K562 (cell line): ENCODE results near the gene LZTR1. TPM values are rescaled to one million over a fixed set of nuclear protein-coding genes. Genes with fewer than 3 reads are reported as not detected.

Source experiments
- ATAC-seq: fragments of 200-7000 bp; cut with Tn5 transposase; 3 replicates; pipeline ENCODE4 v1.9.1; 2020; ENCODE audit warnings: moderate library complexity
- BruUV-seq: library from RNA; stranded (reverse); fragments of 400-500 nt; replicated peaks from 2 replicates; lab custom pipeline; 2021; lab: Mats Ljungman, UMichigan
- CTCF ChIA-PET: fragments of 300-600 bp; formaldehyde crosslinking; extraction: SDS; loops from one replicate; lab custom pipeline; 2021; ENCODE audit warnings: low intra/inter-chr PET ratio; lab: Yijun Ruan, JAX
- POLR2A ChIA-PET: fragments of 300-600, 350-650 bp; sonication (Branson Sonifier 250); formaldehyde crosslinking; extraction: SDS; loops from one replicate; lab custom pipeline; 2021; ENCODE audit warnings: antibody characterized with exemption, inconsistent platforms; lab: Yijun Ruan, JAX
- DNase-seq, 4 experiments: peaks; one replicate each; pipeline versions ENCODE4 v3.0.0 to v3.0.0-alpha.2; 2011 to 2018; ENCODE audit warnings: low spot score in 3 of 4, mixed read lengths in 3 of 4; ENCODE audit errors: extremely low read depth in 1 of 4
- FAIRE-seq: peaks from 2 replicates; lab custom pipeline; 2011; peaks lifted over from hg19 to GRCh38; lab: Jason Lieb, UNC
- H2AFZ ChIP-seq: 2 replicates; pipeline ENCODE4 v1.6.0; 2011; ENCODE audit warnings: low read depth, low read length, control low read depth, inconsistent platforms
- H3K27ac ChIP-seq: fragments of 200-600 bp; 3 replicates; pipeline ENCODE4 v1.8.0; 2011; ENCODE audit warnings: low read depth, mild to moderate bottlenecking, control low read depth, inconsistent platforms, low read length, moderate library complexity, mixed read lengths; ENCODE audit errors: extremely low read depth
- H3K27me3 ChIP-seq, 2 experiments: fragments of 300-600 bp in 1 of 2; 2 replicates in 1 of 2; 3 replicates in 1 of 2; pipeline versions ENCODE4 v1.6.0 to v1.8.0; 2011; ENCODE audit warnings: inconsistent platforms in 2 of 2, low read length in 2 of 2, mild to moderate bottlenecking in 1 of 2, mixed read lengths in 1 of 2, moderate library complexity in 1 of 2; ENCODE audit not compliant: control insufficient read depth in 2 of 2, insufficient read depth in 2 of 2
- H3K36me3 ChIP-seq: fragments of 300-600 bp; 3 replicates; pipeline ENCODE4 v1.8.0; 2011; ENCODE audit warnings: mild to moderate bottlenecking, low read length, inconsistent platforms; ENCODE audit not compliant: control insufficient read depth, insufficient read depth
- H3K4me1 ChIP-seq, 2 experiments: fragments of 200-600 bp in 1 of 2; replicated peaks in 1 of 2; 2 replicates in 1 of 2; 3 replicates in 1 of 2; pipeline versions ENCODE4 v1.5.1 to v1.8.0; 2011; ENCODE audit warnings: inconsistent platforms in 2 of 2, low read length in 2 of 2, mild to moderate bottlenecking in 1 of 2, mixed read lengths in 1 of 2, moderate library complexity in 1 of 2; ENCODE audit not compliant: control insufficient read depth in 2 of 2, insufficient read depth in 2 of 2
- H3K4me2 ChIP-seq: 2 replicates; pipeline ENCODE4 v1.6.1; 2011; ENCODE audit warnings: low read length, control low read depth, inconsistent platforms, mixed read lengths; ENCODE audit not compliant: insufficient read depth
- H3K4me3 ChIP-seq: fragments of 200-600 bp; sonication (generic), shearing (Covaris generic); 2 replicates; pipeline ENCODE4 v1.5.1; 2016; ENCODE audit warnings: control low read depth, inconsistent platforms
- H3K79me2 ChIP-seq: fragments of 200-600 bp; 3 replicates; pipeline ENCODE4 v1.8.0; 2011; ENCODE audit warnings: low read length, inconsistent platforms; ENCODE audit not compliant: control insufficient read depth, insufficient read depth
- H3K9ac ChIP-seq, 2 experiments: 2 replicates each; pipeline versions ENCODE4 v1.6.0 to v1.6.1; 2011; ENCODE audit warnings: low read depth in 2 of 2, low read length in 2 of 2, control low read depth in 1 of 2, inconsistent platforms in 1 of 2, mild to moderate bottlenecking in 1 of 2, mixed read lengths in 1 of 2; ENCODE audit not compliant: insufficient read depth in 1 of 2
- H3K9me1 ChIP-seq: one replicate; pipeline ENCODE4 v1.6.0; 2011; ENCODE audit warnings: inconsistent platforms, mild to moderate bottlenecking, low read length, moderate library complexity; ENCODE audit not compliant: control insufficient read depth, insufficient read depth
- H3K9me3 ChIP-seq: replicated peaks from 2 replicates; pipeline ENCODE4 v1.5.1; 2011; ENCODE audit warnings: low read depth, low read length, inconsistent platforms; ENCODE audit not compliant: control insufficient read depth, insufficient read depth
- H4K20me1 ChIP-seq: replicated peaks from 2 replicates; pipeline ENCODE4 v1.6.1; 2011; ENCODE audit warnings: low read length, inconsistent platforms, mixed read lengths; ENCODE audit not compliant: control insufficient read depth, insufficient read depth
- ARID3B ChIP-seq: fragments of 250-450 bp; sonication (Bioruptor Pico); IDR thresholded peaks from 2 replicates; pipeline ENCODE4 v1.4.0; 2020; ENCODE audit warnings: borderline replicate concordance
- BRD9 ChIP-seq: fragments of 450-650 bp; IDR thresholded peaks from 2 replicates; pipeline ENCODE4 v1.6.1; 2018; ENCODE audit warnings: low read depth; ENCODE audit not compliant: partially characterized antibody
- FOXA3 ChIP-seq, 2 experiments: fragments of 450-650 bp in 1 of 2; sonication (generic) in 1 of 2; formaldehyde crosslinking; IDR thresholded peaks in 1 of 2; conservative IDR thresholded peaks in 1 of 2; 2 replicates each; pipeline versions ENCODE4 v1.4.0 to v1.8.0; 2020 to 2022; ENCODE audit warnings: mild to moderate bottlenecking in 2 of 2, missing genetic modification reagents in 1 of 2
- HDAC1 ChIP-seq, 2 experiments: fragments of 450-650 bp; IDR thresholded peaks; 2 replicates each; pipeline ENCODE4 v1.6.1; 2016 to 2017; ENCODE audit warnings: inconsistent platforms in 1 of 2, mild to moderate bottlenecking in 1 of 2, moderate library complexity in 1 of 2
- PHF21A ChIP-seq: fragments of 450-650 bp; IDR thresholded peaks from 2 replicates; pipeline ENCODE4 v1.6.1; 2017; ENCODE audit warnings: low read depth, borderline replicate concordance
- SMARCB1 ChIP-seq: IDR thresholded peaks from 2 replicates; pipeline ENCODE4 v1.6.1; 2011; ENCODE audit warnings: improper control_type of control experiment, low read depth; ENCODE audit not compliant: insufficient read length
- SUPT5H ChIP-seq: fragments of 450-650 bp; IDR thresholded peaks from 2 replicates; pipeline ENCODE4 v1.6.1; 2016
- ZNF121 ChIP-seq: sonication (generic); formaldehyde crosslinking; conservative IDR thresholded peaks from 2 replicates; pipeline ENCODE4 v1.8.0; 2022; ENCODE audit warnings: missing genetic modification reagents
- ZNF354B ChIP-seq: fragments of 250-450 bp; sonication (Bioruptor Pico); IDR thresholded peaks from 2 replicates; pipeline ENCODE4 v1.4.0; 2020
- ZNF696 ChIP-seq: fragments of 250-450 bp; sonication (Bioruptor Pico); conservative IDR thresholded peaks from 2 replicates; pipeline ENCODE4 v1.4.0; 2020; ENCODE audit warnings: mild to moderate bottlenecking, moderate library complexity
- WGBS: fragments of 100-300 bp; shearing (Covaris generic); methylation state at CpG from one replicate; pipeline ENCODE4 v1.1.6; 2016; ENCODE audit warnings: low coverage, mixed read lengths; ENCODE audit not compliant: insufficient coverage; ENCODE audit errors: missing lambda C conversion rate; 5-methylcytosine and 5-hydroxymethylcytosine counted together
- in situ Hi-C: fragments of 300-500 bp; cut with MboI; formaldehyde crosslinking; loops from 4 replicates; pipeline ENCODE4 v1.15.0; 2018; ENCODE audit warnings: inconsistent platforms, mixed read lengths
- intact Hi-C: fragments of 100-400 bp; cut with micrococcal nuclease; formaldehyde crosslinking; loops from 2 replicates; pipeline ENCODE4 v1.14.2; 2022
- polyA plus RNA-seq, 8 experiments: library from polyadenylated mRNA; depleted of rRNA in 4 of 8; stranded (reverse) in 5 of 8; unstranded in 3 of 8; fragments of >200 nt; fragmentation: Nextera tagmentation in 2 of 8; fragmentation: Illumina TruSeq in 1 of 8; extraction: Ambion mirVana in 2 of 8; extraction: Trizol in 1 of 8; gene quantifications; 2 replicates each; pipeline versions ENCODE4 v1.2.1 to v1.2.3, GENCODE V29; 2011 to 2014; ENCODE audit warnings: inconsistent platforms in 1 of 8, missing spikeins in 1 of 8
- total RNA-seq, 7 experiments: library from RNA; depleted of rRNA in 6 of 7; stranded (reverse); fragments of >200 nt in 6 of 7; fragmentation: Illumina TruSeq in 2 of 7; extraction: Trizol in 2 of 7; gene quantifications; 2 replicates each; pipeline versions ENCODE4 v1.2.1 to v1.2.3, GENCODE V29; 2011 to 2021; ENCODE audit warnings: low replicate concordance in 1 of 7
- TF ChIP-seq, protein P1 (sequence below), 2 experiments: IDR thresholded peaks; 2 replicates each; pipeline ENCODE4 v1.6.1; 2012; ENCODE audit warnings: improper control_type of control experiment in 2 of 2, low read depth in 2 of 2, low read length in 2 of 2, borderline replicate concordance in 1 of 2
- TF ChIP-seq, protein P2 (sequence below): sonication (generic); IDR thresholded peaks from 2 replicates; pipeline ENCODE4 v1.6.1; 2016
- TF ChIP-seq, protein P3 (sequence below): fragments of 250-450 bp; sonication (Bioruptor Pico); IDR thresholded peaks from 2 replicates; pipeline ENCODE4 v1.5.0; 2021

LZTR1 gene
- total and polyA plus RNA-seq, 9 of the 15 experiments (the other 6 are each of a cell fraction or from before 2014, with no cell fraction given): 2.2 to 135 (median 63.0) TPM

- TF ChIP-seq FOXA3 (CRISPR knock-in tag; conservative IDR thresholded peaks at IDR 0.05 in 1 of 2, IDR thresholded peaks at IDR 0.05 in 1 of 2): 0 out of 4 replicates have a peak, but pooled peaks of 1 of the 2 experiments have one; percentile 3
- TF ChIP-seq, protein P1, sequence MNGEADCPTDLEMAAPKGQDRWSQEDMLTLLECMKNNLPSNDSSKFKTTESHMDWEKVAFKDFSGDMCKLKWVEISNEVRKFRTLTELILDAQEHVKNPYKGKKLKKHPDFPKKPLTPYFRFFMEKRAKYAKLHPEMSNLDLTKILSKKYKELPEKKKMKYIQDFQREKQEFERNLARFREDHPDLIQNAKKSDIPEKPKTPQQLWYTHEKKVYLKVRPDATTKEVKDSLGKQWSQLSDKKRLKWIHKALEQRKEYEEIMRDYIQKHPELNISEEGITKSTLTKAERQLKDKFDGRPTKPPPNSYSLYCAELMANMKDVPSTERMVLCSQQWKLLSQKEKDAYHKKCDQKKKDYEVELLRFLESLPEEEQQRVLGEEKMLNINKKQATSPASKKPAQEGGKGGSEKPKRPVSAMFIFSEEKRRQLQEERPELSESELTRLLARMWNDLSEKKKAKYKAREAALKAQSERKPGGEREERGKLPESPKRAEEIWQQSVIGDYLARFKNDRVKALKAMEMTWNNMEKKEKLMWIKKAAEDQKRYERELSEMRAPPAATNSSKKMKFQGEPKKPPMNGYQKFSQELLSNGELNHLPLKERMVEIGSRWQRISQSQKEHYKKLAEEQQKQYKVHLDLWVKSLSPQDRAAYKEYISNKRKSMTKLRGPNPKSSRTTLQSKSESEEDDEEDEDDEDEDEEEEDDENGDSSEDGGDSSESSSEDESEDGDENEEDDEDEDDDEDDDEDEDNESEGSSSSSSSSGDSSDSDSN (IDR thresholded peaks at IDR 0.05; ENCODE audit: borderline replicate concordance in 1 of 2, low read depth in 2 of 2, low read length in 2 of 2): no peak
- TF ChIP-seq, protein P2, sequence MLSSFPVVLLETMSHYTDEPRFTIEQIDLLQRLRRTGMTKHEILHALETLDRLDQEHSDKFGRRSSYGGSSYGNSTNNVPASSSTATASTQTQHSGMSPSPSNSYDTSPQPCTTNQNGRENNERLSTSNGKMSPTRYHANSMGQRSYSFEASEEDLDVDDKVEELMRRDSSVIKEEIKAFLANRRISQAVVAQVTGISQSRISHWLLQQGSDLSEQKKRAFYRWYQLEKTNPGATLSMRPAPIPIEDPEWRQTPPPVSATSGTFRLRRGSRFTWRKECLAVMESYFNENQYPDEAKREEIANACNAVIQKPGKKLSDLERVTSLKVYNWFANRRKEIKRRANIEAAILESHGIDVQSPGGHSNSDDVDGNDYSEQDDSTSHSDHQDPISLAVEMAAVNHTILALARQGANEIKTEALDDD: peak; percentile 59; the same call in 1 of the 2 replicates
These were observed 30.8 kb upstream of the LZTR1 start (continued) for GRCh38 chr22:20951151-20951931.

- ChIA-PET CTCF (no interaction called here), POLR2A (interaction anchor here (0.6 to 64.4 kb wide), 11 partner anchors 9 to 154 kb away, joined by 3 to 1556 read pairs (median 18); partner anchors contain the start of genes AIFM3, CRKL and LZTR1)
- peak; percentile 8 for ATAC-seq
- peaks cover 74% of the 10 kb centered on the region for H3K36me3 ChIP-seq
- H2AFZ ChIP-seq: no peak overlapping the region
- H3K4me1 ChIP-seq: peaks cover 0 to 17% of the 10 kb centered on the region in 2 experiments; a peak in 2 of 5 replicates
- FAIRE-seq: no peak
- H3K9me3 ChIP-seq: no peaks in the 10 kb centered on the region
- no peak overlapping the region for H3K4me2 ChIP-seq
- no peaks in the 10 kb centered on the region for H3K27me3 ChIP-seq
- H3K27ac ChIP-seq: no peak overlapping the region
- H3K79me2 ChIP-seq: peaks cover 62% of the 10 kb centered on the region
- DNase-seq: no peak
- intact Hi-C loops: no loop called here
- no peak overlapping the region for H3K4me3 ChIP-seq
- BruUV-seq: no TSS peak
- peak overlapping the region in 1 of 2 experiments; percentile 9; a peak in 1 of 4 replicates for H3K9ac ChIP-seq
- WGBS: 89% methylated on average over 8 of the region's 8 CpGs
- peaks cover 78% of the 10 kb centered on the region for H4K20me1 ChIP-seq
- in situ Hi-C loops: loop anchor here (25.0 kb wide), 1 partner anchor 185 kb away; no protein-coding TSS in a partner anchor
- H3K9me1 ChIP-seq: peaks cover 8% of the 10 kb centered on the region
- TF ChIP-seq SUPT5H (peak; percentile 34; the same call in 1 of the 2 replicates), ZNF121 (CRISPR knock-in tag) (no peak), ARID3B (no peak), HDAC1 (IDR thresholded peaks at IDR 0.05) (no peak), PHF21A (no peak), BRD9 (no peak), ZNF696 (CRISPR knock-in tag) (no peak), ZNF354B (CRISPR knock-in tag) (no peak), SMARCB1 (no peak)
- TF ChIP-seq, protein P3, sequence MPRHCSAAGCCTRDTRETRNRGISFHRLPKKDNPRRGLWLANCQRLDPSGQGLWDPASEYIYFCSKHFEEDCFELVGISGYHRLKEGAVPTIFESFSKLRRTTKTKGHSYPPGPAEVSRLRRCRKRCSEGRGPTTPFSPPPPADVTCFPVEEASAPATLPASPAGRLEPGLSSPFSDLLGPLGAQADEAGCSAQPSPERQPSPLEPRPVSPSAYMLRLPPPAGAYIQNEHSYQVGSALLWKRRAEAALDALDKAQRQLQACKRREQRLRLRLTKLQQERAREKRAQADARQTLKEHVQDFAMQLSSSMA: no peak
These were observed 30.1 kb upstream of the LZTR1 start for GRCh38 chr22:20951932-20952380.
